CD1c-positive myeloid dendritic cell (primary cell): ENCODE results near the gene TDRD15.
A peak's percentile ranks its signal among the peaks of the same experiment; 100 is the strongest.
"Not testable (repeated sequence)": the region's sequence is repeated elsewhere in the genome, so short reads cannot be mapped to it uniquely, and the experiment has no call there.

Experiments
- DNase-seq: peaks from one replicate; pipeline ENCODE4 v3.0.0-alpha.2; 2016; ENCODE audit errors: extremely low spot score

TDRD15 gene

DNA sequence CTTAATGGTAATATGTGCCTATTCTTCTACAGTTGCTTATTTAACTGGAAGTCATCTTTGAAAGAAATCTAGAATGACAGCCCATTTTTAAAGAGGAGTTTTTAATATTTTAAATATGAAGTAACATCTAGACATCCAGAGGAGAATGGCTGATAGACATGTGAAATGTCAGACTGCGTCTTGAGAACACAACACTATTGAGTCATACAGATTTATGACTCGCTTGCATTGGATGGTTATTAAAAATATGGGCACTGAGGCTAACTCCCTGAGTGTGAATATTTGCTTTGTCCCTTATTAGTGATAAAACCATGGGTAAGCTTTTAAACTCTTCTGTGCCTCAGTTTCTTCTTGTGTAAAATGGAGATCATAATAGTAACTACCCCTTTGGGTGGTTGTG lies 22.9 kb downstream of the TDRD15 start:
- DNase-seq, result no peak

DNA sequence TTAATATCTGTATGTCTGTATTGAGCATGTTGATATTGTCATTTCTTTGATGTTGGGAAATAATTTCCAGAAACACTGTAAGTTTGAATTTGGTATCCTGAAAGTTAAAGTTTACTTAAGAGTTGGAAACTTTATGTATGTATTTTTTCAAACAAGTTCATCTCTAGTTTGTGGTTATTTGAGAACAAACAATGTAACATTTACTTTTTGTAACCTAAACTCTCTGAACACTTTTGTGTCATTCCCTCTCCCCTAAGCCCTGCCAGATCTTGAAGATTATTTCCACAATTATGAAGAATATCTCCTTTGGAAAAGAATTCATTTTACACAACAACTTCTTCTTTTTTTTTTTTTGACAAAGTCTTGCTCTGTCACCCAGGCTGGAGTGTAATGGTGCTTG lies 24.9 kb downstream of the TDRD15 start:
- DNase-seq, result no peak

DNA sequence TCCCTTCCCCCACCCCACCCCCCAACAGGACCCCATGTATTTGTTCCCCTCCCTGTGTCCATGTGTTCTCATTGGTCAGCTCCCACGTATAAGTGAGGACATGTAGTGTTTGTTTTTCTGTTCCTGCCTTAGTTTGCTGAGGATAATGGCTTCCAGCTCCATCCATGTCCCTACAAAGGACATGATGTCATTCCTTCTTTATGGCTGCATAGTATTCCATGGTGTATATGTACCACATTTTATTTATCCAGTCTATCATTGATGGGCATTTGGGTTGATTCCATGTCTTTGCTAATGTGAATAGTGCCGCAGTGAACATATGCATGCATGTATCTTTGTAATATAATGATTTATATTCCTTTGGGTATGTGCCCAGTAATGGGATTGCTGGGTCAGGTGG lies 27.5 kb downstream of the TDRD15 start:
- DNase-seq, result not testable (repeated sequence)

DNA sequence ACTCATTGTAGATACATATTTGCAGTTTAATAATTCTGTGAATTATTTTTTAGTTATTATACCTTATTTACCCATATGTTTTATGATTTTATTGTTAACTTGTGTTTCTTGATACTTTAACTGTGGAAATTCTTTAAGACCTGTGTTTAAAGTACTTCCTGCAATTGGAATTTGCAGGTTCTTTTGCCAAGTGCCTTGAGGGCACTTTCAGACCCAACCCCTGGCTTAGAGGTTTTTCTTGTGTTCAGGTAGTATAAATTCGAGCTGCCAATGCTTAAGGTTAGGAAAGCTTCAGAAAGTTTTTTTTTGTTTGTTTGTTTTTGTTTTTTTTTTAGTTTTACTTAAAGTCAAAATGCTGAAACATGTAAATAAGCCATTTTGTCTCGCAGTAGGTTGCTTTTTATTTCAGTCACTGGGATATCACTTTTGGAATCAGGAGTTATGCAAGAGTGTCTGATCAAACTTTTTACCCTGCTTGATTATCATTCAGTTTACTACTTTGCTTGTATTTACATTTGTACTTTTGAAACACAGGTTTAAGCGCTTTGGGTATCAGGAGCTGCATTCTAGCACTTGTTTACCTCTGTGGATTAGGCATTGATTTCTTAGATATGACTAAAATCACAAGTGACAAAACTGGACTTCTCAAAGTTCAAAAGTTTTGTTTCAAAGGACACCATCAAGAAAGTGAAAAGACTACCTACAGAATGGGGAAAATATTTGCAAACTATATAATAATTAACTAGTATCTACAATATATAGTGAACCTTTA lies 31.8 kb downstream of the TDRD15 start:
- no peak for DNase-seq

DNA sequence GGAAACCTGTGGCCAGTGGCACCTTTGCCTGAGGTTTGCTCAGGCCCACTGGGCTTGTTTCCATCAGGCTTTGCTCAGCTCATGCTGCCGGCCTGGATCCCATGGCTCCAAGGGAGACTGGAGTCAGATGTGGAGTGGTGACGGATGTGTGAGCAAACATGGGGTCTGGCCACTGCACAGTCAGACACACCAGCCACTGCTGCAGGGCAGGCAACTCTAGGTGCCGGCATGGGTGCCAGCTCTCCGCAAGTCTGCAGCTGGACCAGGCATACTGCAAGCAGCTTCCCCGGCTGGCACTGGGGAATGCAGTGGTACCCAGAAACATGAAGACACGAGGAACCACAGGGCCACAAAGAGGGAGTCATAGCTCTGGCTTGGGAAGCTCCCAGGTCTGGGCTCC lies 37.4 kb downstream of the TDRD15 start:
- DNase-seq, result no peak

DNA sequence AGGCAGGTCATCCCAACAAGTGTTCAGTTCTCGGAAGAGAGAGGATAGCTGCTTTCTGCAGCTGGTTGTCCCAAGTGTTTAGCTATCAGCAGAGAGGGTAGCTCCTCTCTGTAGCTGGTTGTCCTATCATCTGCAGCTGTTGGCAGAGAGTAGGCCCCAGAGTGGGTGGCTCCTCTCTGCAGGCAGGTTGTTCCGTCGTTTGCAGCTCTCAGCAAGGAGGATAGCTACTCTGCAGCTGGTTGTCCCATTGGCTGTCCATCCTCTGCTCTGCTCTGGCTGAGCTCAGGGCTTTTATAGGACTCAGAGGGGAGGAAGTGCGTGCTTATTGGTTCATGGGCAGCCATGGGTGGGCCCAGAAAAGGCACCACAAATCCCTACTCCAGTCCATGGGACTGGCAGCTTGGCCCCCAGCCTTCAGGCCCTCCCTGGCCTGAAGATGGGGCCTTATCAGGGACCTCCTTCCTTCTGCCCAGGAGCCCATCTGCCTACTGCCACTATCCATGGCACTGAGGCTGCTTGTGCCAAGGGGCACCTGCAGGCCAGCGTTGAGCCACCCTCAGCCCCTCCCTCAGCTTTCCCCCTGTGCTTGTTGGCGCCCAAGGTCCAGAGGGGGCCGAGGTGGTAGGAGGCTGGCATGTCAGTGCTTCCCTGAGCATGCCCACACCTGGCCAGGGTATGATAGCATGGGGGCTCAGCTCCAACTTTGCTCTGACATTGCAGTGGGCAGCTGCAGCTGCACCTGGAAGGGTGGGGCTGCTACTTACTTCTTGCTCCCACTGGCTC lies 38.3 kb downstream of the TDRD15 start:
- DNase-seq, result no peak

DNA sequence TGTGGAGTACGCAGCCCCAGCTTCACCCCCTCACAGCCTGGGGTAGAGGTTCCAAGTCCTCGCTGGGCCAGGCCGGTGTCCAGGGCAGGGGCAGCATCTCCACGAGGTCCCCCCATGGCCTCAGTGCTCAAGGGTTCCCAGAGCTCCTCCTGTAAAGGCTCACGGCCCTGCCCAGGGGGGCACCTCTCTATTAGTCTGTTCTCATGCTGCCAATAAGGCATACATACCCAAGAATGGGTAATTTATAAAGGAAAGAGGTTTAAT lies 38.8 kb downstream of the TDRD15 start:
- DNase-seq, result no peak

DNA sequence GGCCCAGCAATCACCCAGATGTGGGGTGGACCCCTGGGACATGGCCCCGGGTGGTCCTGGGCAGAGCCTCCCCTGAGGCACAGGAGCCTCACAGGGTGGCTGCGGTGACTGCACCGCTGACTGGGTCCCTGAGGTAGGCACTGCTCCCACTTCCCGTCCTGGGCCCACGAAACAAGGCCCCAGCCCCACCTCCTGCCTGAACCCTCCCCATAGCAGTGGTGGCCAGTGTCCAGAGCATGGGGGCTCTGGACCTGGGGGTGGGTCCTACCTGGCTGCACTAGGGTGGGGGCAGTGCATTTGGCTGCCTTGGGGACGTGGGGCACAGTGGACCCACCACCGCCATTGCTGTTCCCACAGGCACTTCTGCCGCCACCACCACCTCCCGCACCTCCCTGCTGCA lies 39.4 kb downstream of the TDRD15 start:
- no peak for DNase-seq

DNA sequence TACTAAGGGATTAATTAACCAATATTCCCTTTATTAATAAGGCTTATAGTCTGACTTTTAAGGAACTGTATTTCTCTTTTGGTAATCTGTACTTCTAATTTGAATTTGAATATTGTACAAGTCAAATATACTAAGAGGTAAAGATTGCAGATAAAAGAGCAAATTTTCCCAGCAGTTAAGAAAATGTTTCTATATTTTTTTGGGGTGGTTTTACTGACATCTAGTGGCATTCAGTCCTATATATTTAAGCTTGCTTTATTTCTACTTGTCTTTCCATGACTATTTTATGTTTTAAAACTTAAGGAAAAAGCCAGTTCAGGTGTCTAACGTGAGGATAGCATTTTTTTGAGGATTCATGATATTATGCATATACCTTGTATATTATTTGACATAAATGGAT lies 41.6 kb downstream of the TDRD15 start:
- no peak for DNase-seq

DNA sequence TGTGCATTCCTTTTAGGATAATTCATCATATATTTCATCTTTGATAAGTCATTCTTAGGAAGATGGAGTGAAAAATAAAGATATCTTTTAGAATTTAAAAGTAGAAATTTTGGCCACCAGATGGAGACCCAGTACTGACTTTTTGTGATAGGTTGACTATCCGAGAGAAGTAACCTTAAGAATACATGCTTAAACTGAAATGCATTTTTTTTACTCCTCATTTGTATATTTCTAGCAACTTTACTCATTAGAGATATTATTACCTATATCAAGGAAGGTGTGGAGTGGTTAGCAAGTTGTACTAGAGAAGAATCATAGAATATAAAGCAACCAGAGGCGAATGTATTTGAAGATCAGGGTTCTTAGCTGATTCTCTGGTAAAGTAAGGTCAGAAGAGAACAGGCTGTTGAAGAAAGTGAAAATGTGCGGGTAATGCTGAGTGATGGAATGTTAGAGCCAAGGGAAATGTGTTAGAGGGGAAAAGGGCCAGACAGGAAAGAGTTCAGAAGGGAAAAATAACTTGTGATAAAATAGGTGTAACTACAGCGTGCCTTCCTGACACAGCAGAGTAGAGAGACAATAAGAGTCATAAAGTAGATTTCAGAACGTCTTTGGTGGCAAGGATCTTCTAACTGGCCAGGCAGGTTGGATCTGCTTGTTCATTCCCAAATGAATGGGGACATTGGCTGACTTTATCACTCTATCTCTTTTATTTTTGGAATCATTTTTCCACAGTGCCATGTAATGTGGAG lies 52.3 kb downstream of the TDRD15 start:
- peak; percentile 38 for DNase-seq

DNA sequence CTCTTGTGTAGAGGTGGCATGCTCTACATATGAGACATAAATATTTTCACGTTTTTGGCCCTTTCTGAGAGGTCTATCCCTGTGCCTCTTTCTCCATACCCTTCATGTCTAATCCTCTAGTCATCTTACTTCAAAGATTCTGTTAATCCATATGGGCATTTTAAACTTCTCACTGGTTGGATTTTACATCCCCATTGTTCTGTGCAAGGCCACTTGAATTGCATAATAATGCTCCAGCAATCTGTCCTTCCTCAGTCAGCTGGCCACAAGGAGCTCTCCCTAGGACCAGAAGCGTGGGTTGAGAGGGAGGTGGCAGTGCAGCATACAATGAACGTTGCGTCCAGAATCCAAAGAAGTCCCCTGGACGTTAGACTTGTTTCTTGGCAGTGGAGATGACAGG lies 58.2 kb downstream of the TDRD15 start:
- DNase-seq, result no peak

DNA sequence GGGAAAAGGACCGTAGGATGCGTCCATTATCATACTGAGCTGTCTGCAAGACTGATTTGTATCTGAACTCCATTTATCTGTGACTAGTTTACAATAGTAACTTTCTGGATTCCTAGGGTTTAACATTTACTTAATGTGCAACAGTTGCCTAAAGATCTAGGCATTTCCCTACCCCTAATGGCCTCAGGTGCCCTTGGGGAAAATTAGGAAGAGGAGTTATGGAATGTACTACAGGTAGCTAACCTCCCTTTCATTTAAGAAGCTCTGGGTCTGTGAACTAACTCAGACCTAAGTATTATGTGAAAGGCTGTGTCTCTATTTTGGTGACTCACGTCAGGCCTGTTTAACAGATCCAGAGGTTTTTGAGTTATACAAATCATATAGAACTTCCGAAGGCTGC lies 59.5 kb downstream of the TDRD15 start:
- no peak for DNase-seq

DNA sequence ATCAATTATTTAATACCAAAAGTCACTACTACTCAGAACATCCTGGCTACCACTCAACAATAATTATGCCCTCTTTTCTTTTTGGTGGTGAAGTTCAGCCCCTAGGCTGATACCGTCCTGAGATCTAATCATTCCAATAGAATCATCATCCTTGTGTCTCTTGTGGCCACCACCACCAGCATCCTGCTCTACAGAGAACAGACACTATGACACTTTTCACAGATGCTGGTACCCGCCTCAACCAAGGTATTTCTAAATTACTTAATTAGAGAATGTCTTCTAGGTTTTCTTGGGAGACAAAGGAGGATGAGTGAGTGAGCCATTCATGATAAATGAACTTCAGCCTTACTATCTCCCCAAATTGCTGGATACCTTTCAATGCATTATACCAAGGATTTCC lies 60.0 kb downstream of the TDRD15 start:
- DNase-seq, result no peak

DNA sequence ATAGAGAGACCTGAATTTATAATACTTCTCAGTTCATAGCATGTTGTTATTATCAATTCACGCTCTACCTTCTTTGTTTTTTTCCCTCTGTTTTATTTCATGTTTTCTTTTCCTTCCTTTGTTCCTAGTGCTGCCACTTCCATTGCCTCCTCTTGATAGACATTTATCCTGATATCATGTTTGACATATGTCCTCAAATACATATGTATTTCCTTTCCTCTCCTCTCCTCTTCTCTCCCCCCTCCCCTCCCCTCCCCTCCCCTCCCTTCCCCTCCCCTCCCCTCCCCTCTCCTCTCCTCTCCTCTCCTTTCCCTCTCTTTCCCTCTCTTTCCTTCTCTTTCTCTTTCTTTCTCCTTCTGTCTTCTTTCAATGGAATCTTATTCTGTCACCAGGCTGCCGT lies 67.8 kb downstream of the TDRD15 start:
- no peak for DNase-seq
